ENCODE data around the gene SNX21.

Gene SNX21

DNA sequence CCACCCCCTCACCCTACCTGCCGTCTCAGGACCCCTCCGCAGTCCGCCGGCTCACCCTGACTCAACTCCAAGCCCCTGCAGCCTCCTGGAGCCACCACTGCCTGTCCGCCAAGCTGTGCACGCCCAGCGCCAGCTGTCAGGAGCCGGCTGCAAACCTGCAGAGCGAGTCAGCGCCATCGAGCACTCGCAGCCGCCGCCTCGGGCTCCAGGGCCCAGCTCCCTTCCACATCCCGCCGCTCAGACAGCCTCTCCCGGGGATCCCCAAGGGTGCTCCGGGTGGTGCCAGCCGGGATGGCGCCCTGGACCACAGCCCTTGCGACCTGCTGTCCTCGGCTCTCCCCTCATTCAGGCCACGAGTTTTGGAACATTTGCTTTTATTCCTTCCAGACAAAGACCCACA is 10.7 kb upstream of the SNX21 start:
- DNase-seq (ENCODE audit: low read depth in 1 of 2, low spot score in 1 of 2), result peak in 1 of 2 experiments; percentile 23
- TF ChIP-seq SPI1 (IDR thresholded peaks at IDR 0.05; ENCODE audit: borderline replicate concordance, low read depth) (no peak), REST (IDR thresholded peaks at IDR 0.05; ENCODE audit: insufficient replicate concordance, low read depth) (no peak), GABPA (IDR thresholded peaks at IDR 0.05; ENCODE audit: low read depth) (no peak), POLR2AphosphoS5 (IDR thresholded peaks at IDR 0.05; ENCODE audit: low read depth) (no peak)
- TF ChIP-seq, protein P1, sequence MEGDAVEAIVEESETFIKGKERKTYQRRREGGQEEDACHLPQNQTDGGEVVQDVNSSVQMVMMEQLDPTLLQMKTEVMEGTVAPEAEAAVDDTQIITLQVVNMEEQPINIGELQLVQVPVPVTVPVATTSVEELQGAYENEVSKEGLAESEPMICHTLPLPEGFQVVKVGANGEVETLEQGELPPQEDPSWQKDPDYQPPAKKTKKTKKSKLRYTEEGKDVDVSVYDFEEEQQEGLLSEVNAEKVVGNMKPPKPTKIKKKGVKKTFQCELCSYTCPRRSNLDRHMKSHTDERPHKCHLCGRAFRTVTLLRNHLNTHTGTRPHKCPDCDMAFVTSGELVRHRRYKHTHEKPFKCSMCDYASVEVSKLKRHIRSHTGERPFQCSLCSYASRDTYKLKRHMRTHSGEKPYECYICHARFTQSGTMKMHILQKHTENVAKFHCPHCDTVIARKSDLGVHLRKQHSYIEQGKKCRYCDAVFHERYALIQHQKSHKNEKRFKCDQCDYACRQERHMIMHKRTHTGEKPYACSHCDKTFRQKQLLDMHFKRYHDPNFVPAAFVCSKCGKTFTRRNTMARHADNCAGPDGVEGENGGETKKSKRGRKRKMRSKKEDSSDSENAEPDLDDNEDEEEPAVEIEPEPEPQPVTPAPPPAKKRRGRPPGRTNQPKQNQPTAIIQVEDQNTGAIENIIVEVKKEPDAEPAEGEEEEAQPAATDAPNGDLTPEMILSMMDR (IDR thresholded peaks at IDR 0.05; ENCODE audit: insufficient read depth, low read length), result no peak
- Histone ChIP-seq H3K27me3 (ENCODE audit: insufficient read depth, poor library complexity, severe bottlenecking) (peaks cover 9% of the 10 kb centered on the region), H3K27ac (replicated peaks) (no peak overlapping the region), H3K4me3 (replicated peaks; ENCODE audit: insufficient read depth, low read length) (no peak overlapping the region)

DNA sequence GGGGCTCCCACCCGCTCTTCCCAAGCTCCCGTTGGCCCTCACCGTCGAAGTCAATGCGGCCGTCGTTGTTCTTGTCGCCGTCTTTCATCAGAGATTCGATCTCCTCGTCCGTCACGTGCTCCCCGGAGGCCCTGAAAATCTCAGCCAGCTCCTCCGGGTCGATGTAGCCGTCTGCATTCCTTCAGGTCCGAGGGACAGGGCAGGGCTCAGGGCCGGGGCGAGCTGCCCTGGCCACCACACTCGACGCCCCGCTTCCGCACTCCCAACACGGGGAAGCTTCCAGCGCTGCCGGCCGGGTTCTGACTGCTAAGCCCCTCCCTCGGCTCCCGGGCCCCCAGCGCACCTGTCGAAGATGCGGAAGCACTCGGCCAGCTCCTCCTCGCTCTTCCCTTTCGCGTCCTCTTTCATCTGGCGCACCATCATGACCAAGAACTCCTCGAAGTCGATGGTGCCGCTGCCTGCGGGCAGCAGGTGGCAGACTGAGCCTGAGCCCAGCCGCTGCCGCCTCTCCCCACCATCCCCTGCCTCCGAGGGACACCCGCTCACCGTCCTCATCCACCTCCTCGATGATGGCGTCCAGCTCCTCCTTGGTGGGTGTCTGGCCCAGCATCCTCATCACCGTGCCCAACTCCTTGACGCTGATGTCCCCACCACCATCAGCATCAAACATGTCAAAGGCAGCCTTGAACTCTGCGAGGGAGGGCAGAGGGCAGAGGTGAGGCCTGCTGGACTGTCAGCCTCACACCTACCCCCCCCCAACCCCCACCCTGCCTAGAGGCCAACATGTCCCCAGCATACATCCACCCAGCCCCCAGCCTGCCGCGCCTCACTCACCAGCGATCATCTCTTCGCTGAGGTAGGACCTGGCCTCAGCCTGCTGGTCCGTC is 9.4 kb upstream of the SNX21 start:
- H3K4me3 ChIP-seq (replicated peaks; ENCODE audit: insufficient read depth, low read length), result 0 out of 2 replicates have a peak overlapping the region, but pooled peaks have one; percentile 18
- no peak for TF ChIP-seq GABPA (IDR thresholded peaks at IDR 0.05; ENCODE audit: low read depth)
- TF ChIP-seq, protein P1 (IDR thresholded peaks at IDR 0.05; ENCODE audit: insufficient read depth, low read length), result peak; percentile 25
- no peak overlapping the region for H3K27ac ChIP-seq (replicated peaks)
- DNase-seq (ENCODE audit: low read depth in 1 of 2, low spot score in 1 of 2), result peak; percentile 61 to 84
- peaks cover 9% of the 10 kb centered on the region for H3K27me3 ChIP-seq (ENCODE audit: insufficient read depth, poor library complexity, severe bottlenecking)

GRCh38 chr20:45826381-45827019 is 7.1 kb upstream of the SNX21 start:
- TF ChIP-seq, protein P1 (IDR thresholded peaks at IDR 0.05; ENCODE audit: insufficient read depth, low read length), result no peak
- no peak for TF ChIP-seq POLR2AphosphoS5 (IDR thresholded peaks at IDR 0.05; ENCODE audit: low read depth)
- no peak for TF ChIP-seq GABPA (IDR thresholded peaks at IDR 0.05; ENCODE audit: low read depth)
- no peak for TF ChIP-seq REST (IDR thresholded peaks at IDR 0.05; ENCODE audit: insufficient replicate concordance, low read depth)
- TF ChIP-seq SPI1 (IDR thresholded peaks at IDR 0.05; ENCODE audit: borderline replicate concordance, low read depth), result no peak
- peaks cover 9% of the 10 kb centered on the region for H3K27me3 ChIP-seq (ENCODE audit: insufficient read depth, poor library complexity, severe bottlenecking)
- DNase-seq (ENCODE audit: low read depth in 1 of 2, low spot score in 1 of 2), result no peak
- H3K27ac ChIP-seq (replicated peaks), result no peak overlapping the region
- H3K4me3 ChIP-seq (replicated peaks; ENCODE audit: insufficient read depth, low read length), result no peak overlapping the region

Data from HL-60 (cell line).